Nephron (organoid): ENCODE measurements around the gene MISP.
A peak's percentile ranks its signal among the peaks of the same experiment; 100 is the strongest.

Experiments used
- H3K27ac Mint-ChIP-seq, 3 experiments: 2 replicates each; pipeline ENCODE4 v1.8.0; 2020; ENCODE audit warnings: mixed read lengths in 3 of 3, mild to moderate bottlenecking in 2 of 3, moderate library complexity in 1 of 3
- H3K27me3 Mint-ChIP-seq: 2 replicates; pipeline ENCODE4 v1.8.0; 2021; ENCODE audit warnings: low read depth, mild to moderate bottlenecking, moderate library complexity, mixed read lengths
- H3K36me3 Mint-ChIP-seq: 2 replicates; pipeline ENCODE4 v1.8.0; 2020; ENCODE audit warnings: low read depth, mixed read lengths
- H3K4me1 Mint-ChIP-seq: 2 replicates; pipeline ENCODE4 v1.8.0; 2020; ENCODE audit warnings: mixed read lengths
- H3K4me3 Mint-ChIP-seq, 3 experiments: 2 replicates each; pipeline ENCODE4 v1.8.0; 2020; ENCODE audit warnings: mild to moderate bottlenecking in 3 of 3, mixed read lengths in 3 of 3, moderate library complexity in 2 of 3
- H3K9me3 Mint-ChIP-seq: 2 replicates; pipeline ENCODE4 v1.8.0; 2020; ENCODE audit warnings: mixed read lengths
- CTCF ChIP-seq, 3 experiments: fragments of 200-600 bp; sonication (generic); IDR thresholded peaks; one replicate each; pipeline ENCODE4 v1.5.0; 2021; ENCODE audit warnings: antibody characterized with exemption in 3 of 3; ENCODE audit not compliant: unreplicated experiment in 3 of 3

MISP gene

GRCh38 chr19:792306-792885 is 41.5 kb downstream of the MISP start:
- peaks cover 21% of the 10 kb centered on the region for H3K4me1 Mint-ChIP-seq
- no peaks in the 10 kb centered on the region for H3K9me3 Mint-ChIP-seq
- no peak overlapping the region for H3K4me3 Mint-ChIP-seq
- no peak for TF ChIP-seq CTCF (IDR thresholded peaks at IDR 0.05; ENCODE audit: unreplicated experiment in 3 of 3)
- no peaks in the 10 kb centered on the region for H3K27me3 Mint-ChIP-seq
- H3K27ac Mint-ChIP-seq = peak overlapping the region in 2 of 3 experiments; percentile 73 to 74
- H3K36me3 Mint-ChIP-seq = no peaks in the 10 kb centered on the region

GRCh38 chr19:793806-794205 is 42.9 kb downstream of the MISP start:
- no peaks in the 10 kb centered on the region for H3K27me3 Mint-ChIP-seq
- no peak for TF ChIP-seq CTCF (IDR thresholded peaks at IDR 0.05; ENCODE audit: unreplicated experiment in 3 of 3)
- peaks cover 18% of the 10 kb centered on the region for H3K4me1 Mint-ChIP-seq
- H3K36me3 Mint-ChIP-seq = no peaks in the 10 kb centered on the region
- no peaks in the 10 kb centered on the region for H3K9me3 Mint-ChIP-seq
- no peak overlapping the region for H3K27ac Mint-ChIP-seq
- peak overlapping the region in 2 of 3 experiments; percentile 31 to 57 for H3K4me3 Mint-ChIP-seq

- Mint-ChIP-seq H3K4me1 (peaks cover 17% of the 10 kb centered on the region), H3K27me3 (no peaks in the 10 kb centered on the region), H3K36me3 (peaks cover 7% of the 10 kb centered on the region), H3K9me3 (no peaks in the 10 kb centered on the region), H3K27ac (no peak overlapping the region), H3K4me3 (peak overlapping the region in 2 of 3 experiments; percentile 25 to 46)
- TF ChIP-seq CTCF (IDR thresholded peaks at IDR 0.05; ENCODE audit: unreplicated experiment in 3 of 3) = no peak
These were observed 44.2 kb downstream of the MISP start for GRCh38 chr19:795073-795611.

GRCh38 chr19:795691-796581 is 45.0 kb downstream of the MISP start:
- H3K4me1 Mint-ChIP-seq = peaks cover 24% of the 10 kb centered on the region
- H3K27ac Mint-ChIP-seq = no peak overlapping the region
- no peak for TF ChIP-seq CTCF (IDR thresholded peaks at IDR 0.05; ENCODE audit: unreplicated experiment in 3 of 3)
- peaks cover 13% of the 10 kb centered on the region for H3K36me3 Mint-ChIP-seq
- no peaks in the 10 kb centered on the region for H3K9me3 Mint-ChIP-seq
- H3K27me3 Mint-ChIP-seq = no peaks in the 10 kb centered on the region
- peak overlapping the region; percentile 8 to 46 (median 25) for H3K4me3 Mint-ChIP-seq

GRCh38 chr19:796692-797527 is 46.0 kb downstream of the MISP start, which contains the start of gene PTBP1:
PTBP1 (plus strand) TSS chr19:797452; CDS start chr19:797498, 46 bp downstream.
- H3K27ac Mint-ChIP-seq = peak within 1 kb of the TSS; percentile 91 to 98 (median 96)
- peaks cover 34% of the 10 kb centered on the region for H3K4me1 Mint-ChIP-seq
- no peak for TF ChIP-seq CTCF (IDR thresholded peaks at IDR 0.05; ENCODE audit: unreplicated experiment in 3 of 3)
- H3K4me3 Mint-ChIP-seq = peak within 1 kb of the TSS; percentile 96 to 98 (median 98)
- no peaks in the 10 kb centered on the region for H3K27me3 Mint-ChIP-seq
- peaks cover 13% of the 10 kb centered on the region for H3K36me3 Mint-ChIP-seq
- H3K9me3 Mint-ChIP-seq = no peaks in the 10 kb centered on the region
